ENCODE data around the gene FAM13A. TPM values are rescaled to one million over a fixed set of nuclear protein-coding genes. Genes with fewer than 3 reads are reported as not detected.

FAM13A gene
- polyA plus RNA-seq, 1 of the 3 experiments (the other 2 are of a cell fraction): 0.67 TPM

DNA sequence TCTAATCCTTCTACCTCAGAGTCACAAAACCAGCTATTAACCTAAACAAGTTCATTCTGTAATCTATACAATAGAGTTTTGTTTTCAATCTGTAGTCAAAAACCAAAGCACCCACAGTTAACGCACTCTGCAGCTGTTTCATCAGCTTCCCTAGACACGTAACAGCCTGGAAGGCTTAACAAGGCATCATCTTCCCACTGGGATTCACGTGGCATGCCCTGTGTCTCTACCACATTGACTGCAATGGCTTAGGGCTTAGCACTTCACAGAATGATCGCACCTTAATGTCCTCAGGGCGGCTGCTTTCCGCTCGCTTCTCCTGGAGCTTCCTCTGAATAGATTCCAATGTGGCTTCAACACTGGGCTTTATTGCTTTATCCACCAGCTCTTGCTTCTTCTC, 309.6 kb downstream of the FAM13A start:
- no peak overlapping the region for H2AFZ ChIP-seq (ENCODE audit: low read depth)
- TF ChIP-seq MXI1 (IDR thresholded peaks at IDR 0.05; ENCODE audit: low read depth, low read length): no peak
- TF ChIP-seq MEF2A (IDR thresholded peaks at IDR 0.05; ENCODE audit: borderline replicate concordance, low read depth): no peak
- no peak for TF ChIP-seq NFIC (IDR thresholded peaks at IDR 0.05; ENCODE audit: borderline replicate concordance)
- no peak for TF ChIP-seq RCOR1 (IDR thresholded peaks at IDR 0.05; ENCODE audit: low read length)
- no peak for TF ChIP-seq RFX5 (IDR thresholded peaks at IDR 0.05; ENCODE audit: low read length)
- TF ChIP-seq FOXJ3 (CRISPR knock-in tag; IDR thresholded peaks at IDR 0.05): no peak
- no peak for TF ChIP-seq NRF1 (IDR thresholded peaks at IDR 0.05; ENCODE audit: low read depth, low read length)
- TF ChIP-seq FOXM1 (IDR thresholded peaks at IDR 0.05; ENCODE audit: low read depth): no peak
- TF ChIP-seq, protein P1, sequence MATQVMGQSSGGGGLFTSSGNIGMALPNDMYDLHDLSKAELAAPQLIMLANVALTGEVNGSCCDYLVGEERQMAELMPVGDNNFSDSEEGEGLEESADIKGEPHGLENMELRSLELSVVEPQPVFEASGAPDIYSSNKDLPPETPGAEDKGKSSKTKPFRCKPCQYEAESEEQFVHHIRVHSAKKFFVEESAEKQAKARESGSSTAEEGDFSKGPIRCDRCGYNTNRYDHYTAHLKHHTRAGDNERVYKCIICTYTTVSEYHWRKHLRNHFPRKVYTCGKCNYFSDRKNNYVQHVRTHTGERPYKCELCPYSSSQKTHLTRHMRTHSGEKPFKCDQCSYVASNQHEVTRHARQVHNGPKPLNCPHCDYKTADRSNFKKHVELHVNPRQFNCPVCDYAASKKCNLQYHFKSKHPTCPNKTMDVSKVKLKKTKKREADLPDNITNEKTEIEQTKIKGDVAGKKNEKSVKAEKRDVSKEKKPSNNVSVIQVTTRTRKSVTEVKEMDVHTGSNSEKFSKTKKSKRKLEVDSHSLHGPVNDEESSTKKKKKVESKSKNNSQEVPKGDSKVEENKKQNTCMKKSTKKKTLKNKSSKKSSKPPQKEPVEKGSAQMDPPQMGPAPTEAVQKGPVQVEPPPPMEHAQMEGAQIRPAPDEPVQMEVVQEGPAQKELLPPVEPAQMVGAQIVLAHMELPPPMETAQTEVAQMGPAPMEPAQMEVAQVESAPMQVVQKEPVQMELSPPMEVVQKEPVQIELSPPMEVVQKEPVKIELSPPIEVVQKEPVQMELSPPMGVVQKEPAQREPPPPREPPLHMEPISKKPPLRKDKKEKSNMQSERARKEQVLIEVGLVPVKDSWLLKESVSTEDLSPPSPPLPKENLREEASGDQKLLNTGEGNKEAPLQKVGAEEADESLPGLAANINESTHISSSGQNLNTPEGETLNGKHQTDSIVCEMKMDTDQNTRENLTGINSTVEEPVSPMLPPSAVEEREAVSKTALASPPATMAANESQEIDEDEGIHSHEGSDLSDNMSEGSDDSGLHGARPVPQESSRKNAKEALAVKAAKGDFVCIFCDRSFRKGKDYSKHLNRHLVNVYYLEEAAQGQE (IDR thresholded peaks at IDR 0.05; ENCODE audit: low read depth, low read length): no peak
- TF ChIP-seq, protein P2, sequence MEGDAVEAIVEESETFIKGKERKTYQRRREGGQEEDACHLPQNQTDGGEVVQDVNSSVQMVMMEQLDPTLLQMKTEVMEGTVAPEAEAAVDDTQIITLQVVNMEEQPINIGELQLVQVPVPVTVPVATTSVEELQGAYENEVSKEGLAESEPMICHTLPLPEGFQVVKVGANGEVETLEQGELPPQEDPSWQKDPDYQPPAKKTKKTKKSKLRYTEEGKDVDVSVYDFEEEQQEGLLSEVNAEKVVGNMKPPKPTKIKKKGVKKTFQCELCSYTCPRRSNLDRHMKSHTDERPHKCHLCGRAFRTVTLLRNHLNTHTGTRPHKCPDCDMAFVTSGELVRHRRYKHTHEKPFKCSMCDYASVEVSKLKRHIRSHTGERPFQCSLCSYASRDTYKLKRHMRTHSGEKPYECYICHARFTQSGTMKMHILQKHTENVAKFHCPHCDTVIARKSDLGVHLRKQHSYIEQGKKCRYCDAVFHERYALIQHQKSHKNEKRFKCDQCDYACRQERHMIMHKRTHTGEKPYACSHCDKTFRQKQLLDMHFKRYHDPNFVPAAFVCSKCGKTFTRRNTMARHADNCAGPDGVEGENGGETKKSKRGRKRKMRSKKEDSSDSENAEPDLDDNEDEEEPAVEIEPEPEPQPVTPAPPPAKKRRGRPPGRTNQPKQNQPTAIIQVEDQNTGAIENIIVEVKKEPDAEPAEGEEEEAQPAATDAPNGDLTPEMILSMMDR (IDR thresholded peaks at IDR 0.05): no peak
- TF ChIP-seq RXRA (IDR thresholded peaks at IDR 0.05; ENCODE audit: borderline replicate concordance, low read depth): no peak
- TF ChIP-seq CHD2 (IDR thresholded peaks at IDR 0.05; ENCODE audit: low read length, partially characterized antibody): no peak
- no peak for TF ChIP-seq EP300 (IDR thresholded peaks at IDR 0.05; ENCODE audit: borderline replicate concordance in 1 of 2, low read depth in 1 of 2, low read length in 1 of 2)
- TF ChIP-seq, protein P3, sequence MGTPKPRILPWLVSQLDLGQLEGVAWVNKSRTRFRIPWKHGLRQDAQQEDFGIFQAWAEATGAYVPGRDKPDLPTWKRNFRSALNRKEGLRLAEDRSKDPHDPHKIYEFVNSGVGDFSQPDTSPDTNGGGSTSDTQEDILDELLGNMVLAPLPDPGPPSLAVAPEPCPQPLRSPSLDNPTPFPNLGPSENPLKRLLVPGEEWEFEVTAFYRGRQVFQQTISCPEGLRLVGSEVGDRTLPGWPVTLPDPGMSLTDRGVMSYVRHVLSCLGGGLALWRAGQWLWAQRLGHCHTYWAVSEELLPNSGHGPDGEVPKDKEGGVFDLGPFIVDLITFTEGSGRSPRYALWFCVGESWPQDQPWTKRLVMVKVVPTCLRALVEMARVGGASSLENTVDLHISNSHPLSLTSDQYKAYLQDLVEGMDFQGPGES (IDR thresholded peaks at IDR 0.05; ENCODE audit: low read depth, low read length): no peak
- TF ChIP-seq GABPA (IDR thresholded peaks at IDR 0.05; ENCODE audit: low read depth): no peak
- no peak for TF ChIP-seq POLR2AphosphoS5 (IDR thresholded peaks at IDR 0.05; ENCODE audit: low read depth, low read length)
- TF ChIP-seq GATA2 (CRISPR knock-in tag; IDR thresholded peaks at IDR 0.05): no peak
- H3K9me3 ChIP-seq: no peaks in the 10 kb centered on the region
- no peak overlapping the region for H3K4me3 ChIP-seq (ENCODE audit: low read depth in 2 of 2, low read length in 1 of 2)
- no peaks in the 10 kb centered on the region for H3K9me2 ChIP-seq
- ChIA-PET POLR2A (no interaction called here), CTCF (interaction anchor here (0.8 kb wide), 1 partner anchor 14 kb away, joined by 3 read pairs; no protein-coding TSS in a partner anchor)
- H3K27me3 ChIP-seq (ENCODE audit: insufficient read depth): no peaks in the 10 kb centered on the region
- WGBS (ENCODE audit: low lambda C conversion rate): 90% methylated on average over 7 of the region's 7 CpGs
- no peaks in the 10 kb centered on the region for H3F3A ChIP-seq (replicated peaks; ENCODE audit: insufficient read depth)
- no peak overlapping the region for H3K4me2 ChIP-seq
- no peaks in the 10 kb centered on the region; a peak in 1 of 4 replicates for H3K4me1 ChIP-seq (ENCODE audit: control insufficient read depth in 1 of 2, insufficient read depth in 2 of 2, low read depth in 1 of 2, low read length in 1 of 2)
- H3K9ac ChIP-seq: no peak overlapping the region
- H3K27ac ChIP-seq (ENCODE audit: low read depth in 2 of 2, low read length in 1 of 2): no peak overlapping the region
- no peak for DNase-seq
- H3K79me2 ChIP-seq (ENCODE audit: insufficient read depth): no peaks in the 10 kb centered on the region
- peaks cover 0 to 3% of the 10 kb centered on the region in 2 experiments for H3K36me3 ChIP-seq (replicated peaks in 1 of 2; ENCODE audit: control insufficient read depth in 1 of 2, insufficient read depth in 2 of 2, low read length in 1 of 2)
- no peaks in the 10 kb centered on the region for H4K20me1 ChIP-seq (ENCODE audit: insufficient read depth)
